ENCODE measurements around the gene NUTM2E. TPM values are rescaled to one million over a fixed set of nuclear protein-coding genes. Genes with fewer than 3 reads are reported as not detected.
A peak's percentile ranks its signal among the peaks of the same experiment; 100 is the strongest.
"Not testable (repeated sequence)": the region's sequence is repeated elsewhere in the genome, so short reads cannot be mapped to it uniquely, and the experiment has no call there.

Gene NUTM2E
- under 1 TPM in 2 of 4 donors, not detected in 2; 0.21 to 0.30 TPM for total RNA-seq

- not testable (repeated sequence) for H3K9me3 ChIP-seq, H3K27me3 ChIP-seq, H3K36me3 ChIP-seq
- WGBS, 2 donors, result 0% methylated on average over 41 of the region's 78 CpGs; no CpG with 5 or more reads in 1 of the 2 donors
- H3K27ac ChIP-seq, result peak within 1 kb of the TSS; percentile 62 to 95 (median 82)
- TF ChIP-seq POLR2A (IDR thresholded peaks at IDR 0.05), result peak in 1 of 2 donors; percentile 11
- TF ChIP-seq EP300 (IDR thresholded peaks at IDR 0.05), result peak in 1 of 2 donors; percentile 76
- H3K4me3 ChIP-seq, result peak within 1 kb of the TSS; percentile 38 to 72 (median 62)
- peak; percentile 55 to 71 for DNase-seq (ENCODE audit: low spot score in 2 of 2)
- peaks cover 0 to 10% (median 3%) of the 10 kb centered on the region in 4 donors for H3K4me1 ChIP-seq
Observed at GRCh38 chr10:79826496-79827215, at the start of gene NUTM2E. TSS of gene NUTM2E (plus strand) at chr10:79826739. CDS start at chr10:79841741, 15,002 bp downstream.

GRCh38 chr10:79777997-79778396 lies 48.5 kb upstream of the NUTM2E start:
- H3K4me3 ChIP-seq; H3K9me3 ChIP-seq; DNase-seq (ENCODE audit: low spot score in 2 of 2); H3K27me3 ChIP-seq; H3K27ac ChIP-seq; H3K36me3 ChIP-seq; H3K4me1 ChIP-seq: not testable (repeated sequence)

- not testable (repeated sequence) for H3K4me1 ChIP-seq, H3K9me3 ChIP-seq, H3K36me3 ChIP-seq, H3K27me3 ChIP-seq, H3K27ac ChIP-seq, H3K4me3 ChIP-seq
- TF ChIP-seq CTCF (IDR thresholded peaks at IDR 0.05), result peak in 4 of 5 experiments; percentile 33 to 71 (median 52)
- DNase-seq (ENCODE audit: low spot score in 2 of 2), result peak; percentile 47 to 69
- WGBS, 2 donors, result 6 to 10% methylated on average over 14 of the region's 14 CpGs
Observed at GRCh38 chr10:79779310-79779938, 47.1 kb upstream of the NUTM2E start.

GRCh38 chr10:79779992-79780391 lies 46.5 kb upstream of the NUTM2E start:
- H3K27me3 ChIP-seq; H3K36me3 ChIP-seq; H3K4me3 ChIP-seq; H3K9me3 ChIP-seq; H3K27ac ChIP-seq; H3K4me1 ChIP-seq; DNase-seq (ENCODE audit: low spot score in 2 of 2): not testable (repeated sequence)
- 71% methylated on average over 1 of the region's 2 CpGs; no CpG with 5 or more reads in 1 of the 2 donors for WGBS, 2 donors

- not testable (repeated sequence) for H3K4me1 ChIP-seq; H3K27ac ChIP-seq; H3K4me3 ChIP-seq; H3K36me3 ChIP-seq; DNase-seq (ENCODE audit: low spot score in 2 of 2); H3K27me3 ChIP-seq; H3K9me3 ChIP-seq
- WGBS, 2 donors, result 86 to 88% methylated on average over 3 of the region's 3 CpGs
Observed at GRCh38 chr10:79781584-79781983, 45.0 kb upstream of the NUTM2E start.

GRCh38 chr10:79787455-79787952 lies 39.0 kb upstream of the NUTM2E start:
- H3K9me3 ChIP-seq; H3K27me3 ChIP-seq; H3K27ac ChIP-seq; H3K4me1 ChIP-seq; H3K4me3 ChIP-seq; H3K36me3 ChIP-seq; DNase-seq (ENCODE audit: low spot score in 2 of 2): not testable (repeated sequence)

- WGBS, 2 donors, result 88 to 95% methylated on average over 2 of the region's 2 CpGs
- not testable (repeated sequence) for H3K4me1 ChIP-seq; DNase-seq (ENCODE audit: low spot score in 2 of 2); H3K27me3 ChIP-seq; H3K4me3 ChIP-seq; H3K27ac ChIP-seq; H3K36me3 ChIP-seq; H3K9me3 ChIP-seq
Observed at GRCh38 chr10:79789351-79789750, 37.2 kb upstream of the NUTM2E start.

- DNase-seq (ENCODE audit: low spot score in 2 of 2); H3K4me1 ChIP-seq; H3K27ac ChIP-seq; H3K4me3 ChIP-seq; H3K27me3 ChIP-seq; H3K9me3 ChIP-seq; H3K36me3 ChIP-seq: not testable (repeated sequence)
- 95 to 100% methylated on average over 1 to 3 of the region's 4 CpGs for WGBS, 2 donors
Observed at GRCh38 chr10:79791906-79792517, 34.5 kb upstream of the NUTM2E start.

- not testable (repeated sequence) for H3K36me3 ChIP-seq; H3K4me3 ChIP-seq; DNase-seq (ENCODE audit: low spot score in 2 of 2); H3K4me1 ChIP-seq; H3K9me3 ChIP-seq; H3K27ac ChIP-seq; H3K27me3 ChIP-seq
- whole genome bisulfite sequencing, 2 donors, result 50% methylated on average over 1 of the region's 1 CpG; no CpG with 5 or more reads in 1 of the 2 donors
Observed at GRCh38 chr10:79799337-79799736, 27.2 kb upstream of the NUTM2E start.

GRCh38 chr10:79805857-79806256 lies 20.7 kb upstream of the NUTM2E start:
- H3K4me1 ChIP-seq; H3K9me3 ChIP-seq; H3K27ac ChIP-seq; H3K27me3 ChIP-seq; DNase-seq (ENCODE audit: low spot score in 2 of 2); H3K4me3 ChIP-seq; H3K36me3 ChIP-seq: not testable (repeated sequence)
- 57 to 58% methylated on average over 2 of the region's 2 CpGs for WGBS, 2 donors

- not testable (repeated sequence) for DNase-seq (ENCODE audit: low spot score in 2 of 2); H3K4me3 ChIP-seq; H3K27ac ChIP-seq
Observed at GRCh38 chr10:79811895-79812294, 14.6 kb upstream of the NUTM2E start.

GRCh38 chr10:79816290-79816689 lies 10.2 kb upstream of the NUTM2E start:
- not testable (repeated sequence) for H3K4me3 ChIP-seq; H3K4me1 ChIP-seq; H3K27ac ChIP-seq; H3K27me3 ChIP-seq; H3K9me3 ChIP-seq; H3K36me3 ChIP-seq; DNase-seq (ENCODE audit: low spot score in 2 of 2)
- no CpG with 5 or more reads among the region's 2 CpGs for WGBS, 2 donors

More at GRCh38 chr10:79811895-79812294, 14.6 kb upstream of the NUTM2E start:
- H3K27me3 ChIP-seq, H3K36me3 ChIP-seq, H3K4me1 ChIP-seq, H3K9me3 ChIP-seq: not testable (repeated sequence)
